Stimulated activated CD4-positive, alpha-beta T cell treated with anti-CD3 and anti-CD28 coated beads, Interleukin-4, amount 100 ng/mL, for 24 hours (primary cell): Measurements from ENCODE around the gene TEDC1.

Source experiments
- DNase-seq: peaks from one replicate; pipeline ENCODE4 v3.0.0-alpha.2; 2020

Gene TEDC1

GRCh38 chr14:105497671-105498429 is 6.8 kb downstream of the TEDC1 start:
- no peak for DNase-seq

- DNase-seq, result no peak
Observed at GRCh38 chr14:105498430-105499255, 7.6 kb downstream of the TEDC1 start.

GRCh38 chr14:105499256-105500035 is 8.4 kb downstream of the TEDC1 start:
- no peak for DNase-seq

GRCh38 chr14:105500036-105500725 is 9.1 kb downstream of the TEDC1 start:
- no peak for DNase-seq

GRCh38 chr14:105500726-105501101 is 9.7 kb downstream of the TEDC1 start:
- DNase-seq, result no peak

GRCh38 chr14:105501504-105502291 is 10.7 kb downstream of the TEDC1 start:
- no peak for DNase-seq

GRCh38 chr14:105502446-105503295 is 11.6 kb downstream of the TEDC1 start:
- DNase-seq, result no peak

- no peak for DNase-seq
Observed at GRCh38 chr14:105503296-105503640, 12.2 kb downstream of the TEDC1 start.

- no peak for DNase-seq
Observed at GRCh38 chr14:105503935-105504692, 13.1 kb downstream of the TEDC1 start.

GRCh38 chr14:105505101-105505500 is 14.1 kb downstream of the TEDC1 start:
- DNase-seq, result no peak

- no peak for DNase-seq
Observed at GRCh38 chr14:105507247-105507646, 16.2 kb downstream of the TEDC1 start.

- no peak for DNase-seq
Observed at GRCh38 chr14:105508069-105508468, 17.0 kb downstream of the TEDC1 start.

GRCh38 chr14:105508601-105509000 is 17.6 kb downstream of the TEDC1 start:
- no peak for DNase-seq

- DNase-seq, result no peak
Observed at GRCh38 chr14:105517096-105517495, 26.1 kb downstream of the TEDC1 start.

GRCh38 chr14:105519946-105520698 is 29.1 kb downstream of the TEDC1 start:
- no peak for DNase-seq

- DNase-seq, result no peak
Observed at GRCh38 chr14:105525326-105525725, 34.3 kb downstream of the TEDC1 start.

- DNase-seq, result no peak
Observed at GRCh38 chr14:105525861-105526775, 35.1 kb downstream of the TEDC1 start, which contains the start of gene TMEM121. TMEM121 (plus strand) TSS chr14:105526583; CDS start chr14:105528835, 2,252 bp downstream.

- DNase-seq, result no peak
Observed at GRCh38 chr14:105526776-105527380, 35.8 kb downstream of the TEDC1 start.
